ENCODE data around the gene TEX53. TPM values are rescaled to one million over a fixed set of nuclear protein-coding genes. Genes with fewer than 3 reads are reported as not detected.

TEX53 gene
- total and polyA plus RNA-seq, 10 of the 15 experiments (the other 5 are each of a cell fraction or from before 2014, with no cell fraction given), result not detected

DNA sequence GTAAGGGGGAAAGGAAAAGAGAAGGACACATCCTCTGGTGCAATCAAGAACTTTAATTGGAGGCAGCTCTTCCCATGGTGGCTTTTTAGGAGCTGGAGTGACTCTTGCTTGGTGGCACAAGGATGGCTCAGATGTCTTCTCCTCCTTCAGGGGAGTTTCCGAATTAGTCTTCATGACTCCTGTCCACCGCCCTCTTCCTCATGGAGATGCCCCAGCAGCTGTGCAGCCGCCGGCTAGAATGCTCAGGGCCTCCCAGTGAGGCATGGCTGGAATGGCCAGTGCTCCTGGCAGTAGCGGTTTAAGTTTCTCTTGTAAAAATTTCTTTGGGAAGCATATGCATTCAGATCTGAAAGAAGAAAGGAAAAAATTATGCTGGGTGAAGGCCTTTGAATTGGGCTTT, 8.8 kb upstream of the TEX53 start:
- Histone ChIP-seq H4K20me1 (ENCODE audit: control insufficient read depth, insufficient read depth) (no peaks in the 10 kb centered on the region), H2AFZ (ENCODE audit: control insufficient read depth, low read depth, low read length) (no peak overlapping the region), H3K27me3 (replicated peaks in 1 of 2; ENCODE audit: control insufficient read depth in 2 of 2, insufficient read depth in 2 of 2, low read length in 1 of 2) (no peaks in the 10 kb centered on the region), H3K4me2 (ENCODE audit: control insufficient read depth, insufficient read depth) (no peak overlapping the region), H3K4me1 (ENCODE audit: control insufficient read depth, insufficient read depth, low read length) (no peaks in the 10 kb centered on the region), H3K4me3 (no peak overlapping the region), H3K36me3 (ENCODE audit: control insufficient read depth in 2 of 2, insufficient read depth in 2 of 2, low read length in 1 of 2) (no peaks in the 10 kb centered on the region), H3K9ac (ENCODE audit: control insufficient read depth, insufficient read depth, low read length) (no peak overlapping the region), H3K79me2 (ENCODE audit: control insufficient read depth, insufficient read depth, low read length) (no peaks in the 10 kb centered on the region), H3K27ac (ENCODE audit: control insufficient read depth, insufficient read depth) (no peak overlapping the region), H3K9me3 (replicated peaks; ENCODE audit: control insufficient read depth, insufficient read depth, low read length) (no peaks in the 10 kb centered on the region)
- ChIA-PET CTCF (interaction anchor here (0.7 to 14.0 kb wide), 6 partner anchors 12 to 261 kb away, joined by 3 to 135 read pairs (median 4); partner anchors contain the start of gene TEX48), RAD21 (ENCODE audit: unreplicated experiment) (interaction anchor here (1.2 to 1.7 kb wide), 5 partner anchors 13 to 348 kb away, joined by 3 to 9 read pairs (median 4); no protein-coding TSS in a partner anchor), SMC1A (ENCODE audit: uncharacterized antibody, unreplicated experiment) (interaction anchor here (0.7 to 2.5 kb wide), 8 partner anchors 10 to 346 kb away, joined by 3 to 9 read pairs (median 3); partner anchors contain the start of gene TEX48), POLR2A (interaction anchor here (0.9 kb wide), 1 partner anchor 13 kb away, joined by 3 read pairs; no protein-coding TSS in a partner anchor)
- DNase-seq (ENCODE audit: low read depth, low spot score) (no peak), ATAC-seq (no peak), FAIRE-seq (no peak)
- 81% methylated on average over 5 of the region's 5 CpGs for WGBS (ENCODE audit: insufficient coverage, insufficient replicate concordance, low lambda C conversion rate, missing lambda C conversion rate)
- intact Hi-C loops (cut with micrococcal nuclease; ENCODE audit: unreplicated experiment), result no loop called here
- no TSS peak for BruUV-seq (replicated peaks)
- in situ Hi-C loops (cut with MboI), result no loop called here
- no peak for TF ChIP-seq BRCA1 (IDR thresholded peaks at IDR 0.05; ENCODE audit: low read depth, low read length)
- TF ChIP-seq RELA (IDR thresholded peaks at IDR 0.05; ENCODE audit: borderline replicate concordance, partially characterized antibody), result no peak
- TF ChIP-seq ESRRA (IDR thresholded peaks at IDR 0.05; ENCODE audit: low read length), result no peak
- TF ChIP-seq SREBF2 (IDR thresholded peaks at IDR 0.05; ENCODE audit: low read length), result no peak
- no peak for TF ChIP-seq ATF7 (IDR thresholded peaks at IDR 0.05; ENCODE audit: low read depth)
- TF ChIP-seq, protein P1, sequence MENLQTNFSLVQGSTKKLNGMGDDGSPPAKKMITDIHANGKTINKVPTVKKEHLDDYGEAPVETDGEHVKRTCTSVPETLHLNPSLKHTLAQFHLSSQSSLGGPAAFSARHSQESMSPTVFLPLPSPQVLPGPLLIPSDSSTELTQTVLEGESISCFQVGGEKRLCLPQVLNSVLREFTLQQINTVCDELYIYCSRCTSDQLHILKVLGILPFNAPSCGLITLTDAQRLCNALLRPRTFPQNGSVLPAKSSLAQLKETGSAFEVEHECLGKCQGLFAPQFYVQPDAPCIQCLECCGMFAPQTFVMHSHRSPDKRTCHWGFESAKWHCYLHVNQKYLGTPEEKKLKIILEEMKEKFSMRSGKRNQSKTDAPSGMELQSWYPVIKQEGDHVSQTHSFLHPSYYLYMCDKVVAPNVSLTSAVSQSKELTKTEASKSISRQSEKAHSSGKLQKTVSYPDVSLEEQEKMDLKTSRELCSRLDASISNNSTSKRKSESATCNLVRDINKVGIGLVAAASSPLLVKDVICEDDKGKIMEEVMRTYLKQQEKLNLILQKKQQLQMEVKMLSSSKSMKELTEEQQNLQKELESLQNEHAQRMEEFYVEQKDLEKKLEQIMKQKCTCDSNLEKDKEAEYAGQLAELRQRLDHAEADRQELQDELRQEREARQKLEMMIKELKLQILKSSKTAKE (IDR thresholded peaks at IDR 0.05; ENCODE audit: low read depth, poor library complexity, severe bottlenecking), result no peak
- TF ChIP-seq BCL11A (IDR thresholded peaks at IDR 0.05; ENCODE audit: low read depth, low read length), result no peak
- TF ChIP-seq ZNF24 (IDR thresholded peaks at IDR 0.05), result no peak
- TF ChIP-seq SRF (IDR thresholded peaks at IDR 0.05; ENCODE audit: low read depth in 2 of 2, low read length in 2 of 2), result no peak
- no peak for TF ChIP-seq POU2F2 (IDR thresholded peaks at IDR 0.05; ENCODE audit: borderline replicate concordance, low read depth, low read length)
- no peak for TF ChIP-seq BCLAF1 (IDR thresholded peaks at IDR 0.05)
- no peak for TF ChIP-seq MYC (IDR thresholded peaks at IDR 0.05; ENCODE audit: insufficient read depth, insufficient read length, insufficient replicate concordance, low read length, severe bottlenecking)
- no peak for TF ChIP-seq TAF1 (IDR thresholded peaks at IDR 0.05; ENCODE audit: borderline replicate concordance, low read depth, low read length)
- no peak for TF ChIP-seq MEF2A (IDR thresholded peaks at IDR 0.05; ENCODE audit: insufficient read depth, low read depth, low read length)
- no peak for TF ChIP-seq SMAD5 (IDR thresholded peaks at IDR 0.05; ENCODE audit: low read depth)
- no peak for TF ChIP-seq SUZ12 (IDR thresholded peaks at IDR 0.05; ENCODE audit: unreplicated experiment)
- TF ChIP-seq, protein P2, sequence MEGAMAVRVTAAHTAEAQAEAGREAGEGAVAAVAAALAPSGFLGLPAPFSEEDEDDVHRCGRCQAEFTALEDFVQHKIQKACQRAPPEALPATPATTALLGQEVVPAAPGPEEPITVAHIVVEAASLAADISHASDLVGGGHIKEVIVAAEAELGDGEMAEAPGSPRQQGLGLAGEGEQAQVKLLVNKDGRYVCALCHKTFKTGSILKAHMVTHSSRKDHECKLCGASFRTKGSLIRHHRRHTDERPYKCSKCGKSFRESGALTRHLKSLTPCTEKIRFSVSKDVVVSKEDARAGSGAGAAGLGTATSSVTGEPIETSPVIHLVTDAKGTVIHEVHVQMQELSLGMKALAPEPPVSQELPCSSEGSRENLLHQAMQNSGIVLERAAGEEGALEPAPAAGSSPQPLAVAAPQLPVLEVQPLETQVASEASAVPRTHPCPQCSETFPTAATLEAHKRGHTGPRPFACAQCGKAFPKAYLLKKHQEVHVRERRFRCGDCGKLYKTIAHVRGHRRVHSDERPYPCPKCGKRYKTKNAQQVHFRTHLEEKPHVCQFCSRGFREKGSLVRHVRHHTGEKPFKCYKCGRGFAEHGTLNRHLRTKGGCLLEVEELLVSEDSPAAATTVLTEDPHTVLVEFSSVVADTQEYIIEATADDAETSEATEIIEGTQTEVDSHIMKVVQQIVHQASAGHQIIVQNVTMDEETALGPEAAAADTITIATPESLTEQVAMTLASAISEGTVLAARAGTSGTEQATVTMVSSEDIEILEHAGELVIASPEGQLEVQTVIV (IDR thresholded peaks at IDR 0.05; ENCODE audit: borderline replicate concordance, partially characterized antibody), result no peak

Measured in GM12878 (cell line).